HUES64 (cell line): ENCODE results near the gene SKIC2.
"Not testable (repeated sequence)": the region's sequence is repeated elsewhere in the genome, so short reads cannot be mapped to it uniquely, and the experiment has no call there.

Experiments
- H3K27ac ChIP-seq: 2 replicates; pipeline ENCODE4 v1.7.0; 2013; ENCODE audit warnings: low read depth, low read length, inconsistent platforms
- H3K27me3 ChIP-seq: 2 replicates; pipeline ENCODE4 v1.6.1; 2013; ENCODE audit warnings: mild to moderate bottlenecking, low read length; ENCODE audit not compliant: insufficient read depth
- H3K36me3 ChIP-seq: 2 replicates; pipeline ENCODE4 v1.6.1; 2013; ENCODE audit warnings: mild to moderate bottlenecking, low read length; ENCODE audit not compliant: insufficient read depth
- H3K4me1 ChIP-seq: 2 replicates; pipeline ENCODE4 v1.6.1; 2013; ENCODE audit warnings: mild to moderate bottlenecking, low read length, moderate library complexity; ENCODE audit not compliant: insufficient read depth
- H3K4me3 ChIP-seq: 2 replicates; pipeline ENCODE4 v1.5.1; 2013; ENCODE audit warnings: mild to moderate bottlenecking, low read length, moderate library complexity
- H3K9ac ChIP-seq: 2 replicates; pipeline ENCODE4 v1.6.1; 2013; ENCODE audit warnings: mild to moderate bottlenecking, low read depth, low read length
- H3K9me3 ChIP-seq: 2 replicates; pipeline ENCODE4 v1.6.1; 2013; ENCODE audit warnings: low read depth, low read length; ENCODE audit not compliant: insufficient read depth
- whole genome bisulfite sequencing: fragments of 150-250, 120-280 bp; methylation state at CpG from one replicate; pipeline ENCODE4 v1.1.7; 2013; ENCODE audit warnings: missing lambda C conversion rate; 5-methylcytosine and 5-hydroxymethylcytosine counted together

Gene SKIC2

GRCh38 chr6:31927863-31928671, 30.9 kb upstream of the SKIC2 start:
- H3K4me3 ChIP-seq, result no peak overlapping the region
- H3K36me3 ChIP-seq, result no peaks in the 10 kb centered on the region
- H3K9me3 ChIP-seq, result 0 out of 2 replicates have a peak, but pooled peaks cover under 1% of the 10 kb centered on the region
- no peak overlapping the region for H3K27ac ChIP-seq
- no peaks in the 10 kb centered on the region for H3K4me1 ChIP-seq
- WGBS, result 90% methylated on average over 11 of the region's 11 CpGs
- H3K9ac ChIP-seq, result no peak overlapping the region
- H3K27me3 ChIP-seq, result no peaks in the 10 kb centered on the region

GRCh38 chr6:31928672-31928939, 30.4 kb upstream of the SKIC2 start:
- Histone ChIP-seq H3K27me3 (no peaks in the 10 kb centered on the region), H3K4me1 (no peaks in the 10 kb centered on the region), H3K9me3 (0 out of 2 replicates have a peak, but pooled peaks cover 3% of the 10 kb centered on the region), H3K9ac (no peak overlapping the region), H3K4me3 (no peak overlapping the region), H3K36me3 (no peaks in the 10 kb centered on the region), H3K27ac (no peak overlapping the region)
- WGBS, result 90% methylated on average over 9 of the region's 9 CpGs

- H3K4me3 ChIP-seq, result no peak overlapping the region
- 100% methylated on average over 1 of the region's 1 CpG for WGBS
- H3K9me3 ChIP-seq, result 0 out of 2 replicates have a peak, but pooled peaks cover 3% of the 10 kb centered on the region
Observed at GRCh38 chr6:31930962-31931361, 28.0 kb upstream of the SKIC2 start.

GRCh38 chr6:31932137-31932536, 26.8 kb upstream of the SKIC2 start:
- H3K9ac ChIP-seq, H3K27ac ChIP-seq, H3K4me3 ChIP-seq, H3K4me1 ChIP-seq, H3K9me3 ChIP-seq, H3K36me3 ChIP-seq, H3K27me3 ChIP-seq: not testable (repeated sequence)
- 92% methylated on average over 28 of the region's 32 CpGs for WGBS

More at GRCh38 chr6:31930962-31931361, 28.0 kb upstream of the SKIC2 start:
- Histone ChIP-seq H3K9ac (no peak overlapping the region), H3K4me1 (no peaks in the 10 kb centered on the region), H3K27me3 (no peaks in the 10 kb centered on the region), H3K27ac (no peak overlapping the region), H3K36me3 (no peaks in the 10 kb centered on the region)

GRCh38 chr6:31933537-31933936, 25.4 kb upstream of the SKIC2 start:
- Histone ChIP-seq H3K9ac (no peak overlapping the region), H3K4me1 (no peaks in the 10 kb centered on the region), H3K27ac (no peak overlapping the region), H3K27me3 (no peaks in the 10 kb centered on the region), H3K9me3 (0 out of 2 replicates have a peak, but pooled peaks cover 3% of the 10 kb centered on the region), H3K36me3 (no peaks in the 10 kb centered on the region), H3K4me3 (no peak overlapping the region)
- WGBS, result 93% methylated on average over 19 of the region's 19 CpGs

- H3K27ac ChIP-seq, result no peak overlapping the region
- H3K27me3 ChIP-seq, result no peaks in the 10 kb centered on the region
Observed at GRCh38 chr6:31935021-31935420, 24.0 kb upstream of the SKIC2 start.

GRCh38 chr6:31935823-31936222, 23.2 kb upstream of the SKIC2 start:
- Histone ChIP-seq H3K4me1 (0 out of 2 replicates have a peak, but pooled peaks cover 8% of the 10 kb centered on the region), H3K27me3 (no peaks in the 10 kb centered on the region), H3K9ac (no peak overlapping the region), H3K9me3 (0 out of 2 replicates have a peak, but pooled peaks cover 3% of the 10 kb centered on the region), H3K27ac (no peak overlapping the region), H3K4me3 (no peak overlapping the region), H3K36me3 (no peaks in the 10 kb centered on the region)
- WGBS, result 86% methylated on average over 9 of the region's 9 CpGs

More at GRCh38 chr6:31935021-31935420, 24.0 kb upstream of the SKIC2 start:
- no peak overlapping the region for H3K4me3 ChIP-seq
- H3K4me1 ChIP-seq, result 0 out of 2 replicates have a peak, but pooled peaks cover under 1% of the 10 kb centered on the region
- no peaks in the 10 kb centered on the region for H3K36me3 ChIP-seq
- WGBS, result no CpG with 5 or more reads among the region's 3 CpGs
- no peak overlapping the region for H3K9ac ChIP-seq
- H3K9me3 ChIP-seq, result 0 out of 2 replicates have a peak, but pooled peaks cover 3% of the 10 kb centered on the region

DNA sequence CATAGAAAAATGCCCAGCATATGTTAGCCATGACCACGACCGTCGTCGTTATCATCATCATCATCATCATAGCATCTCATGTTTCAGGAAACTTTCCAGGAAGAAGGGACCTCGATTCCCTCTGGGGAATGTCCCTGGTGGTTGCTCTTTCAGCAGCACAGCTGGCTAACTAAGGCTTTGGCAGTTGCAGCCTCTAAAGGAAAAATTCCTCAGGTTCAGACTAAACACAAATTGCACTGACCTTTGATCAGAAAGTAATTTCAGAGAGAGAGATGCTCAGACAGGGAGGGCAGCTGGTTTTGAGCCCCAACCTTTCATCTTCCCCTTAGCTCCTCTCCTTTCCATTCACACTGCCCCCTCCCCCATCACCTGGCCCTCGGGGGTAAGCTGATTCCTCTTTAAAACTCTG, 18.7 kb upstream of the SKIC2 start:
- whole genome bisulfite sequencing, result 59% methylated on average over 6 of the region's 6 CpGs
- Histone ChIP-seq H3K4me1 (peaks cover 8% of the 10 kb centered on the region; the same call in 1 of the 2 replicates), H3K4me3 (no peak overlapping the region), H3K27me3 (no peaks in the 10 kb centered on the region), H3K9me3 (no peaks in the 10 kb centered on the region), H3K27ac (no peak overlapping the region), H3K36me3 (no peaks in the 10 kb centered on the region), H3K9ac (no peak overlapping the region)

DNA sequence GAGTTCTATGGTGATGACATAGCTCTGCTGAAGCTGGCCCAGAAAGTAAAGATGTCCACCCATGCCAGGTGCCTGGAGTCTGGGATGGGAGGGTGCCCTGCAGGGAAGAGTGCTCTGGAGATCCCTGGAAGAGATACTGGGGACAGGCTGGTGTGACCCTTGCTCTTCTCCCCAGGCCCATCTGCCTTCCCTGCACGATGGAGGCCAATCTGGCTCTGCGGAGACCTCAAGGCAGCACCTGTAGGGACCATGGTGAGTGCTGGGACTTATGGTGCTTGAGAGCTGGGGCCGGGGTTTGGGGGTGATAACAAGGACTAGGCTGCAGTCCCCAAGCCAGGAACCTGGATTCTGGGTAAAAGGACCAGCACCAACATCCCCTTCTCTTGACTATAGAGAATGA, 15.2 kb upstream of the SKIC2 start:
- WGBS, result 84% methylated on average over 3 of the region's 3 CpGs
- Histone ChIP-seq H3K36me3 (no peaks in the 10 kb centered on the region), H3K9me3 (no peaks in the 10 kb centered on the region), H3K4me1 (peaks cover 16% of the 10 kb centered on the region; the same call in 1 of the 2 replicates), H3K4me3 (no peak overlapping the region), H3K27ac (no peak overlapping the region), H3K9ac (no peak overlapping the region), H3K27me3 (no peaks in the 10 kb centered on the region)

DNA sequence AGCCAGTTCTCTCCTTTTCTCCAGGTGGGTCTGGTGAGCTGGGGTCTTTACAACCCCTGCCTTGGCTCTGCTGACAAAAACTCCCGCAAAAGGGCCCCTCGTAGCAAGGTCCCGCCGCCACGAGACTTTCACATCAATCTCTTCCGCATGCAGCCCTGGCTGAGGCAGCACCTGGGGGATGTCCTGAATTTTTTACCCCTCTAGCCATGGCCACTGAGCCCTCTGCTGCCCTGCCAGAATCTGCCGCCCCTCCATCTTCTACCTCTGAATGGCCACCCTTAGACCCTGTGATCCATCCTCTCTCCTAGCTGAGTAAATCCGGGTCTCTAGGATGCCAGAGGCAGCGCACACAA, 13.8 kb upstream of the SKIC2 start:
- Histone ChIP-seq H3K27ac (no peak overlapping the region), H3K4me1 (peaks cover 15% of the 10 kb centered on the region; the same call in 1 of the 2 replicates), H3K36me3 (no peaks in the 10 kb centered on the region), H3K9ac (no peak overlapping the region), H3K4me3 (no peak overlapping the region), H3K27me3 (no peaks in the 10 kb centered on the region), H3K9me3 (no peaks in the 10 kb centered on the region)
- WGBS, result 90% methylated on average over 9 of the region's 9 CpGs

DNA sequence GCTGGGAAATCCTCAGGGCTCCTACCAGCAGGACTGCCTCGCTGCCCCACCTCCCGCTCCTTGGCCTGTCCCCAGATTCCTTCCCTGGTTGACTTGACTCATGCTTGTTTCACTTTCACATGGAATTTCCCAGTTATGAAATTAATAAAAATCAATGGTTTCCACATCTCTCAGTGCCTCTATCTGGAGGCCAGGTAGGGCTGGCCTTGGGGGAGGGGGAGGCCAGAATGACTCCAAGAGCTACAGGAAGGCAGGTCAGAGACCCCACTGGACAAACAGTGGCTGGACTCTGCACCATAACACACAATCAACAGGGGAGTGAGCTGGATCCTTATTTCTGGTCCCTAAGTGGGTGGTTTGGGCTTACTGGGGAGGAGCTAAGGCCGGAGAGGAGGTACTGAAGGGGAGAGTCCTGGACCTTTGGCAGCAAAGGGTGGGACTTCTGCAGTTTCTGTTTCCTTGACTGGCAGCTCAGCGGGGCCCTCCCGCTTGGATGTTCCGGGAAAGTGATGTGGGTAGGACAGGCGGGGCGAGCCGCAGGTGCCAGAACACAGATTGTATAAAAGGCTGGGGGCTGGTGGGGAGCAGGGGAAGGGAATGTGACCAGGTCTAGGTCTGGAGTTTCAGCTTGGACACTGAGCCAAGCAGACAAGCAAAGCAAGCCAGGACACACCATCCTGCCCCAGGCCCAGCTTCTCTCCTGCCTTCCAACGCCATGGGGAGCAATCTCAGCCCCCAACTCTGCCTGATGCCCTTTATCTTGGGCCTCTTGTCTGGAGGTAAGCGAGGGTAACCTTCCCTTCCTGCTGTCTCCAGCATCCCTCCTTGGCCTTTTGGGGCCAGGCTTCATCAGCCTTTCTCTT, 13.2 kb upstream of the SKIC2 start, which contains the start of gene CFB:
Gene CFB, plus strand, starts transcription at position 589 of the 863 bp plus-strand sequence. Its CDS starts 127 bp downstream, at position 716.
- 71% methylated on average over 11 of the region's 11 CpGs for WGBS
- no peaks in the 10 kb centered on the region for H3K27me3 ChIP-seq
- H3K27ac ChIP-seq, result no peak within 1 kb of the TSS
- H3K9me3 ChIP-seq, result no peaks in the 10 kb centered on the region
- H3K4me1 ChIP-seq, result peaks cover 9% of the 10 kb centered on the region; the same call in 1 of the 2 replicates
- H3K4me3 ChIP-seq, result no peak within 1 kb of the TSS
- no peak within 1 kb of the TSS for H3K9ac ChIP-seq
- H3K36me3 ChIP-seq, result no peaks in the 10 kb centered on the region; the same call in 1 of the 2 replicates
